Fibroblast of villous mesenchyme (primary cell): ENCODE data around the gene ANKRD22. TPM values are rescaled to one million over a fixed set of nuclear protein-coding genes. Genes with fewer than 3 reads are reported as not detected.

Source experiments
- DNase-seq: peaks from one replicate; pipeline ENCODE4 v3.0.0-alpha.2; 2010; ENCODE audit warnings: low read depth
- H3K4me3 ChIP-seq: 2 replicates; pipeline ENCODE4 v1.5.1; 2011; ENCODE audit warnings: low read depth, mild to moderate bottlenecking, low read length
- total RNA-seq: library from RNA; depleted of rRNA; stranded (reverse); fragments of >200 nt; gene quantifications from 2 replicates; pipeline ENCODE4 v1.2.3, GENCODE V29; 2012
- TF ChIP-seq, protein P1 (sequence below): IDR thresholded peaks from 2 replicates; pipeline ENCODE4 v1.5.1; 2012; ENCODE audit warnings: low read depth, mild to moderate bottlenecking, low read length; ENCODE audit not compliant: insufficient read depth

Gene ANKRD22
- total RNA-seq, 1 donor: not detected

- TF ChIP-seq, protein P1, sequence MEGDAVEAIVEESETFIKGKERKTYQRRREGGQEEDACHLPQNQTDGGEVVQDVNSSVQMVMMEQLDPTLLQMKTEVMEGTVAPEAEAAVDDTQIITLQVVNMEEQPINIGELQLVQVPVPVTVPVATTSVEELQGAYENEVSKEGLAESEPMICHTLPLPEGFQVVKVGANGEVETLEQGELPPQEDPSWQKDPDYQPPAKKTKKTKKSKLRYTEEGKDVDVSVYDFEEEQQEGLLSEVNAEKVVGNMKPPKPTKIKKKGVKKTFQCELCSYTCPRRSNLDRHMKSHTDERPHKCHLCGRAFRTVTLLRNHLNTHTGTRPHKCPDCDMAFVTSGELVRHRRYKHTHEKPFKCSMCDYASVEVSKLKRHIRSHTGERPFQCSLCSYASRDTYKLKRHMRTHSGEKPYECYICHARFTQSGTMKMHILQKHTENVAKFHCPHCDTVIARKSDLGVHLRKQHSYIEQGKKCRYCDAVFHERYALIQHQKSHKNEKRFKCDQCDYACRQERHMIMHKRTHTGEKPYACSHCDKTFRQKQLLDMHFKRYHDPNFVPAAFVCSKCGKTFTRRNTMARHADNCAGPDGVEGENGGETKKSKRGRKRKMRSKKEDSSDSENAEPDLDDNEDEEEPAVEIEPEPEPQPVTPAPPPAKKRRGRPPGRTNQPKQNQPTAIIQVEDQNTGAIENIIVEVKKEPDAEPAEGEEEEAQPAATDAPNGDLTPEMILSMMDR: no peak
Observed at GRCh38 chr10:88803641-88804040, 48.0 kb downstream of the ANKRD22 start.

GRCh38 chr10:88802523-88803285 is 48.9 kb downstream of the ANKRD22 start, which contains the start of gene LIPM:
Gene LIPM (plus strand): TSS chr10:88802730. CDS start chr10:88802897, 167 bp downstream.
- DNase-seq: no peak
- TF ChIP-seq, protein P1: no peak
- H3K4me3 ChIP-seq: no peak within 1 kb of the TSS

More at GRCh38 chr10:88803641-88804040, 48.0 kb downstream of the ANKRD22 start:
- no peak overlapping the region for H3K4me3 ChIP-seq
- DNase-seq: no peak

- TF ChIP-seq, protein P1: no peak
- peak; percentile 10 for DNase-seq
- H3K4me3 ChIP-seq: no peak overlapping the region
Observed at GRCh38 chr10:88800152-88801125, 51.2 kb downstream of the ANKRD22 start.

GRCh38 chr10:88794731-88795130 is 56.9 kb downstream of the ANKRD22 start:
- TF ChIP-seq, protein P1: no peak
- H3K4me3 ChIP-seq: no peak overlapping the region
- no peak for DNase-seq

- TF ChIP-seq, protein P1: no peak
- H3K4me3 ChIP-seq: no peak overlapping the region
- DNase-seq: peak; percentile 54
Observed at GRCh38 chr10:88793712-88794299, 57.8 kb downstream of the ANKRD22 start.

- no peak overlapping the region for H3K4me3 ChIP-seq
- TF ChIP-seq, protein P1: no peak
- DNase-seq: peak; percentile 75
Observed at GRCh38 chr10:88792661-88793060, 59.0 kb downstream of the ANKRD22 start.
